ACC112 (cell line): ENCODE measurements around the gene GAPDHS.

Experiments used
- H2AFZ ChIP-seq: fragments of 200-600 bp; sonication (generic); one replicate; pipeline ENCODE4 v1.6.0; 2017; ENCODE audit warnings: antibody characterized with exemption, low read length; ENCODE audit not compliant: unreplicated experiment
- H3K27ac ChIP-seq: fragments of 200-600 bp; sonication (generic); 2 replicates; pipeline ENCODE4 v1.5.1; 2014; ENCODE audit warnings: low read depth, mild to moderate bottlenecking, antibody characterized with exemption, low read length, moderate library complexity
- H3K27me3 ChIP-seq: fragments of 200-600 bp; sonication (generic); 2 replicates; pipeline ENCODE4 v1.6.1; 2014; ENCODE audit warnings: mild to moderate bottlenecking, antibody characterized with exemption, low read length, moderate library complexity, mixed read lengths; ENCODE audit not compliant: insufficient read depth
- H3K36me3 ChIP-seq: fragments of 200-600 bp; sonication (generic); 2 replicates; pipeline ENCODE4 v1.6.1; 2016; ENCODE audit warnings: mild to moderate bottlenecking, antibody characterized with exemption, low read length, moderate library complexity, mixed read lengths; ENCODE audit not compliant: insufficient read depth
- H3K4me1 ChIP-seq: fragments of 200-600 bp; sonication (generic); one replicate; pipeline ENCODE4 v1.6.1; 2016; ENCODE audit warnings: low read length, mixed read lengths; ENCODE audit not compliant: insufficient read depth, unreplicated experiment, control insufficient read depth
- H3K4me3 ChIP-seq: fragments of 200-600 bp; sonication (generic); 2 replicates; pipeline ENCODE4 v1.5.1; 2014; ENCODE audit warnings: mild to moderate bottlenecking, low read depth, low read length
- H3K79me2 ChIP-seq: fragments of 200-600 bp; sonication (generic); one replicate; pipeline ENCODE4 v1.6.0; 2016; ENCODE audit warnings: low read length; ENCODE audit not compliant: control insufficient read depth, unreplicated experiment, insufficient read depth

GAPDHS gene

GRCh38 chr19:35551091-35551810 lies 18.0 kb downstream of the GAPDHS start:
- Histone ChIP-seq H3K4me1 (peaks cover 3% of the 10 kb centered on the region), H3K36me3 (no peaks in the 10 kb centered on the region), H3K4me3 (no peak overlapping the region), H3K27ac (no peak overlapping the region), H3K79me2 (peaks cover 5% of the 10 kb centered on the region), H2AFZ (no peak overlapping the region), H3K27me3 (no peaks in the 10 kb centered on the region)

GRCh38 chr19:35552534-35553384 lies 19.5 kb downstream of the GAPDHS start:
- H2AFZ ChIP-seq = no peak overlapping the region
- H3K27ac ChIP-seq = no peak overlapping the region
- H3K36me3 ChIP-seq = no peaks in the 10 kb centered on the region
- no peak overlapping the region for H3K4me3 ChIP-seq
- H3K79me2 ChIP-seq = no peaks in the 10 kb centered on the region
- H3K27me3 ChIP-seq = no peaks in the 10 kb centered on the region
- H3K4me1 ChIP-seq = no peaks in the 10 kb centered on the region

GRCh38 chr19:35553385-35554000 lies 20.2 kb downstream of the GAPDHS start:
- H3K4me3 ChIP-seq = no peak overlapping the region

GRCh38 chr19:35554076-35554475 lies 20.8 kb downstream of the GAPDHS start:
- Histone ChIP-seq H3K36me3 (no peaks in the 10 kb centered on the region), H3K4me1 (no peaks in the 10 kb centered on the region), H3K4me3 (no peak overlapping the region), H3K27ac (no peak overlapping the region), H3K79me2 (no peaks in the 10 kb centered on the region), H3K27me3 (peaks cover 11% of the 10 kb centered on the region; the same call in 1 of the 2 replicates), H2AFZ (no peak overlapping the region)

More at GRCh38 chr19:35553385-35554000, 20.2 kb downstream of the GAPDHS start:
- H2AFZ ChIP-seq = no peak overlapping the region
- H3K4me1 ChIP-seq = no peaks in the 10 kb centered on the region
- H3K27me3 ChIP-seq = peaks cover 5% of the 10 kb centered on the region; the same call in 1 of the 2 replicates
- H3K36me3 ChIP-seq = no peaks in the 10 kb centered on the region
- no peaks in the 10 kb centered on the region for H3K79me2 ChIP-seq
- H3K27ac ChIP-seq = no peak overlapping the region

- Histone ChIP-seq H3K27ac (no peak overlapping the region), H3K79me2 (no peaks in the 10 kb centered on the region), H3K36me3 (no peaks in the 10 kb centered on the region), H3K4me3 (no peak overlapping the region), H3K4me1 (no peaks in the 10 kb centered on the region), H2AFZ (no peak overlapping the region), H3K27me3 (peaks cover 16% of the 10 kb centered on the region)
Measured at GRCh38 chr19:35555301-35556005, 22.2 kb downstream of the GAPDHS start.

GRCh38 chr19:35556025-35556590 lies 22.9 kb downstream of the GAPDHS start:
- H3K4me1 ChIP-seq = no peaks in the 10 kb centered on the region
- H3K27ac ChIP-seq = no peak overlapping the region
- H3K79me2 ChIP-seq = no peaks in the 10 kb centered on the region
- H2AFZ ChIP-seq = no peak overlapping the region
- H3K4me3 ChIP-seq = no peak overlapping the region
- peaks cover 16% of the 10 kb centered on the region for H3K27me3 ChIP-seq
- H3K36me3 ChIP-seq = no peaks in the 10 kb centered on the region

GRCh38 chr19:35556846-35557538 lies 23.7 kb downstream of the GAPDHS start:
- H3K36me3 ChIP-seq = no peaks in the 10 kb centered on the region
- no peak overlapping the region for H3K27ac ChIP-seq
- H3K4me1 ChIP-seq = no peaks in the 10 kb centered on the region
- H2AFZ ChIP-seq = no peak overlapping the region
- H3K79me2 ChIP-seq = no peaks in the 10 kb centered on the region
- no peak overlapping the region for H3K4me3 ChIP-seq
- H3K27me3 ChIP-seq = peaks cover 16% of the 10 kb centered on the region

- H3K27ac ChIP-seq = no peak overlapping the region
- peak overlapping the region; percentile 56 for H3K4me3 ChIP-seq
- H3K27me3 ChIP-seq = peaks cover 23% of the 10 kb centered on the region
- no peak overlapping the region for H2AFZ ChIP-seq
- no peaks in the 10 kb centered on the region for H3K36me3 ChIP-seq
- H3K4me1 ChIP-seq = no peaks in the 10 kb centered on the region
- H3K79me2 ChIP-seq = no peaks in the 10 kb centered on the region
Measured at GRCh38 chr19:35557539-35558399, 24.5 kb downstream of the GAPDHS start.
